Muscle of back (tissue), 11 donors: Measurements from ENCODE around the gene JDP2. TPM values are rescaled to one million over a fixed set of nuclear protein-coding genes. Genes with fewer than 3 reads are reported as not detected.

Experiments used
- DNase-seq, 3 donors: peaks; one replicate each; pipeline versions ENCODE4 v3.0.0 to v3.0.0-alpha.2; 2013
- polyA plus RNA-seq, 10 donors: library from polyadenylated mRNA; unstranded; fragments of 120-200 nt; gene quantifications; one replicate each; pipeline ENCODE4 v1.2.1, GENCODE V29; 2013; ENCODE audit not compliant: insufficient read length in 10 of 10

Gene JDP2
- polyA plus RNA-seq, 10 donors = 41.2 to 65.0 (median 46.5) TPM

GRCh38 chr14:75476274-75476995 lies 48.6 kb downstream of the JDP2 start:
- DNase-seq = peak in 2 of 3 donors; percentile 19 to 25

GRCh38 chr14:75477881-75478280 lies 50.1 kb downstream of the JDP2 start:
- no peak for DNase-seq

- DNase-seq = peak in 1 of 3 donors; percentile 24
These were observed 52.2 kb downstream of the JDP2 start for GRCh38 chr14:75479770-75480600.

- no peak for DNase-seq
These were observed 54.5 kb downstream of the JDP2 start for GRCh38 chr14:75482366-75482765.

DNA sequence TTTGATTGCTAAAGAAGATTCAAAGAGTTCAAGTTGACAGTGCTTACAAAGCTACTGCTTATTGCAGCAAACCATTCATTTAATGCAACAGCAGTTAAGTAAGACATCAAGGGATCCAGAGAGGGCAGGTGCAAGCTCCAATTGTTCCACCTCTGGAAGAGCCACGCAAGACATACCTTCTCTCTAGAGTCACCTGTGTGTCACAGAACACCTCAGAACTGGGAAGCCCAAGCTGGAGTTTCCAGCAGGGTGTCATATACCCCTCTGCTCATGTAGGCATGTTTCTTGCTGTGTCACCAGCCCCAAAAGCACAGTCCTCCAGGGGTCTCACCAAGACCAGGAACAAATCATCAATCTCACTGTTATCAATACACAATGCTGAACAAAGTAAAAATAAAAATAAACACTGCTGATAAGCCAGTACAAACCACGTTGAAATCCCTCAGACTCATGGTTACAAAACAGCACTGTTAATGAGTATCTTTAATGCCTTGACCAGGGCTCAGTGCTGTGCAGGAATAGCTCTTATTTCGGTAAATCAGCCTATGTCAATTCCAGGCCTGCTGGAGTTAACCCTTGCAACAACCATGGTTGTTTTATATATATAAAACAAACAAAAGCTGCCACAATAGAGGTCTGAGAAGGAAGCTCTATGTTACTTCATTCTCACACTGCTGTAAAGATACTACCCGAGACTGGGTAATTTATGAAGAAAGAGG lies 57.0 kb downstream of the JDP2 start:
- DNase-seq = no peak

GRCh38 chr14:75486318-75486717 lies 58.5 kb downstream of the JDP2 start:
- no peak for DNase-seq

- DNase-seq = no peak
These were observed 59.4 kb downstream of the JDP2 start for GRCh38 chr14:75487155-75487671.

- no peak for DNase-seq
These were observed 61.6 kb downstream of the JDP2 start for GRCh38 chr14:75489480-75489837.

- no peak for DNase-seq
These were observed 63.7 kb downstream of the JDP2 start for GRCh38 chr14:75491376-75491978.

GRCh38 chr14:75492832-75493591 lies 65.2 kb downstream of the JDP2 start:
- no peak for DNase-seq

DNA sequence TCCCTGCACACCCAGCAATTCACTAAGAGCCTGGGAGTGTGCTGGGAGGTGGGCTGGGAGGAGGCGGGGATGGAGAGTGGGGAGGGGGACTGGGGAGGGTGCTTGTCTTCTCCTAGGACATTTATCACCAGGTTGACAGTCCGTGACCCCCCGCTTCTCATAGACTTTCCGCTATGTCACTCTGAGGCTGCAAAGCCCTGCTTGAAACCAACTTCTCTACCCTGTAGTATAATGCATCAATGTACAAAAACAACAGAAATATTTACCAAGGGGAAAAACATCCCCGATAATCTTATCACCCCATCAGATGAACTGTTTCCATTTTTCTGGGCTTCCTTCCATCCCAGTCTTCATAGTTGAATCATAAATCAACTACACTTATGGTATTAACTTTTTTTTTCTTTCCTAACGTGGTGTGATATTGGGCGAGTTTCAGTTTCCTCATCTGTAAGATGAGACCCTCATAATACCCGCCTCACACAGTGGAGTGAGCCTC lies 65.8 kb downstream of the JDP2 start:
- no peak for DNase-seq

DNA sequence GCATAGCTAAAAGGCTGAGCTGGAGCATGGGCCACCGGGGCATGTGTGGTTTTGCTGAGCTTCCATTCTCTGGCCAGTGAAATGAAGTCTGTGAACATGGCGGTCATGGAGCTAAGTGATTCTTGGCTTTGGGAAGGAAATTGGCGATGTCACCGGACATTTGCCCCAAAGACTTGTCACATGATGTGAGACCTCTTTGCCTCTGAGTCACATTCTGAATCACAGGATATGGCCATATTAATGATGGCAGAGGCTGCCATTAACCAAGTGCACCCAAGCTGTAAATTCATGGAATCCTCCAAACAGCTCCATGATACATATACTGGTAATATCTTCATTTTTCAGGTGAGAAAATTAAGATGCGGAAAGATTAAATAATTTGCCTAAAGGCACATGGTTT lies 67.1 kb downstream of the JDP2 start:
- no peak for DNase-seq

DNA sequence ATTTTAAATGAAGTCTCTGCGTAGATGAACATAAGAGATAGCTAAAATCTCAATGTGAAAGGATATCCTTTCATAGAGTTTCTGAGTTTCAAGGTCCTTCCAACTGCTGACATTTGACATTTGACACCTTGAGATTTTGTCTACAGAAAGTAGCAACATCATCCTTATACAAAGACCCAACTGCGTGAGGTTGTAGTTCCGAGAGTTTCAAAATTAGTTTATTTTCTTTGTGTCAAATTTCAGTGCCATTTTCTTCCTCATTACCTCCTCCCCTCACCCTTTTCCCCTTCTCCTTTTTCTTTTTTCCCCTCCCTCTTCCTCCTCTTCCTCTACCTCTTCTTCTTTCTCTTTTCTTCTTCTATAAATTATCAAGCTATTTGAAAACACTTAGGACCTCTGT lies 67.6 kb downstream of the JDP2 start:
- DNase-seq = no peak

DNA sequence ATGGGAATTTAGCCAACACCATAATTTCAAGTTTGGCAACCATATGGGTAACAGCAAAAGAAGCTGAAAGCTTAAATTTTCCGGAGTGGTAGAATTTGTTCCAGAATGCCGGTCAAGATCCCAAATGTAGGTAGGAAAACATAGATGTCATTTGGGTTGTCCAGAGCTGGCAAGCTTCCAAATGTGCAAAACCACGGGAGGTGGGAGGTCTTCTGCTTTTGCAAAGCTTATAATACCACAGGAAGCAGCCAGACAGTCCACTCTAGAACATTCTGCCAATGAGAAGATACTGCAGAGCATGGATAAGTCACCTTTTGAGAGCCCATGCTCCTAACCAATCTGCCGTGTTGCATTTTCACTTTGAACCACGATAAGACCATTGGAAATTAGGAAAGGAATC lies 68.1 kb downstream of the JDP2 start:
- no peak for DNase-seq

- DNase-seq = no peak
These were observed 68.9 kb downstream of the JDP2 start for GRCh38 chr14:75496755-75497154.

DNA sequence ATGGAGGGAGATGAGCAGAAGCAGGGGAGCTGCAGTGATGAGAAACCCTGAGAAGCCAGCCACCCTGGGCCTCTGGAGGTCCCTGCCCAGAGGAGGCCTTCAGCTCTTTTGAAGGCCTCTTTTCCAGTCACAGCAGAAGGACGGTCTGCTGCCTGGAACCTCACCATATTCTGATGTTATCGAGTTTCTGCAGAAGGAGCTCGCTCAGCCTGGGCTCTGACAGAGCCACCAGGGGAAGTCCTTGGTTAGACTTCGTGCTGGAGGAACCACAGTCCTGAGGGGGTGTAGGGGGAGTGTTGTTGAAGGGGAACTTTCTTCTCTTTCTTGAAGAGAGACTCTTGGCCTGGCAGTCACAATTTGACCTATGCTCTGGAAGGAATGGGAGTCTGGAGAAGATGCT lies 69.4 kb downstream of the JDP2 start:
- no peak for DNase-seq

GRCh38 chr14:75497701-75498100 lies 69.9 kb downstream of the JDP2 start:
- DNase-seq = no peak

DNA sequence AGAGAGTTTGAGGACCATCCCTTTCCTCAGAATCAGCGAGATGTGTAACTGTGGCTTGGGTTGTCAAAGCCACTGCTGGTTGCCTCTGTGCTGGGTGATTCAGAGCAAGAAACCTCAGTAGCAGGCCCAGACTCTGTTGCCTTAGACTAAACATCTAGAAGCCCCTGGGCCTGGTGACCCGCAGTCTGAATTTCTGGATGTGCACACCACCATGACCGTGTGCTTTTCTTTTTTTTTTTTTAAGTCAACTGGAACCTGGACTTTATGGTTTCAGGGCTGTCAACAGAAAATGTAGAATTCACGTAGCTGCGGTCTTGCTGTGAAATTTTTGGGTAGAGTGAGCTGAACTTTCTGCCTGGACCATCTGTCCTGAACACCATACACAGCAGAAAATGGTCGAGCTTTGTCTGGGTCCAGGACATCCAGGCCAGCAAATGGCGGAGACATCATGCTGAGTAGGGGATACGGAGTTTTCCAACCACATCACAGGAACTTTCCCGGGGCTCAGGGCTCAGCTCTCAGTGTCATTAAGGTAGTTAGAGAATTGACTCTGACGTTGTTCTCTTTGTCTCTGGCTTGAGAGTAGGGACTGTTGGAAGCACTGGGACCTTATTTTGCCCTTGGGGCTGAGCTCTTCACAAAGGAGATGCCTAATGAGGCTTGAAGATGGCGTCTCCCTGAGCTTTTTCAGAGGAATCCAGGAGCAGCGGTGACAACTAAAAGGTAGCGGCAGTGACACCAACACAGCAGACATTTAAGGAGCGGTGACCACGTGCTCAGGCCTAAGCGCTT lies 71.5 kb downstream of the JDP2 start:
- no peak for DNase-seq

DNA sequence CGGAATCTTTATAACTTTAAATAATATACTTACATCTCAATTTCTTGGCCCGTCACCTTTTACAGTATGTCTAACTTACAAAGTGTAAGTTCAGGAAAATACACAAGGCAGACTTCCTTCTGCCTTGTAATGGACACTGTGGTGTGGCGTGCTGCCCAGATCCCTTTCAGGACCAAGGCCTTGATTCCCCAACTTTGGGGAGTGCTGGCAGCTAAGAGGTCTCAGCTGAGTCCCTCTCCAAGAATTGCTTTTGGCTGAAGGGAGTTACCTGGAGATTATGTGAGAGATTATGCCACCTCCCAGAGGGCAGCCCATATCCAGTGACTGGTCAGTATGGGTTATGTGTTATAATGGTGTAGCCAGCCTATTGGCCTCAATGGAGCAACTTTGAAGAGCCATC lies 73.3 kb downstream of the JDP2 start:
- no peak for DNase-seq

- DNase-seq = no peak
These were observed 76.6 kb downstream of the JDP2 start for GRCh38 chr14:75504411-75504810.
